ENCODE data around the gene ZBTB34.

The ZBTB34 gene

GRCh38 chr9:126856326-126856877 is 4.0 kb upstream of the ZBTB34 start:
- no peaks in the 10 kb centered on the region for H3K36me3 ChIP-seq (replicated peaks; ENCODE audit: low read depth, low read length)
- H2AFZ ChIP-seq (ENCODE audit: low read depth, low read length): no peak overlapping the region
- peaks cover 2% of the 10 kb centered on the region; the same call in 1 of the 2 replicates for H4K20me1 ChIP-seq (ENCODE audit: insufficient read depth, low read length)
- H3K27ac ChIP-seq (ENCODE audit: low read length): no peak overlapping the region
- no peak for TF ChIP-seq EZH2phosphoT487 (IDR thresholded peaks at IDR 0.05; ENCODE audit: low read depth)
- TF ChIP-seq CTCF (IDR thresholded peaks at IDR 0.05; ENCODE audit: low read depth, low read length): no peak
- H3K4me1 ChIP-seq (ENCODE audit: low read length): peaks cover 7% of the 10 kb centered on the region
- no peak overlapping the region for H3K9ac ChIP-seq (ENCODE audit: low read length)
- H3K79me2 ChIP-seq (ENCODE audit: low read length): peaks cover 7% of the 10 kb centered on the region
- H3K4me3 ChIP-seq (ENCODE audit: low read length): no peak overlapping the region
- H3K27me3 ChIP-seq (ENCODE audit: low read depth, low read length): peaks cover 46% of the 10 kb centered on the region
- no peaks in the 10 kb centered on the region for H3K9me3 ChIP-seq (ENCODE audit: insufficient read depth, low read length)
- H3K4me2 ChIP-seq (ENCODE audit: low read length): no peak overlapping the region

- H3K27ac ChIP-seq (ENCODE audit: low read length): no peak overlapping the region
- H3K4me3 ChIP-seq (ENCODE audit: low read length): no peak overlapping the region
- H4K20me1 ChIP-seq (ENCODE audit: insufficient read depth, low read length): peaks cover 12% of the 10 kb centered on the region; the same call in 1 of the 2 replicates
- TF ChIP-seq CTCF (IDR thresholded peaks at IDR 0.05; ENCODE audit: low read depth, low read length) (no peak), EZH2phosphoT487 (IDR thresholded peaks at IDR 0.05; ENCODE audit: low read depth) (no peak)
- H2AFZ ChIP-seq (ENCODE audit: low read depth, low read length): no peak overlapping the region
- H3K4me1 ChIP-seq (ENCODE audit: low read length): peaks cover 17% of the 10 kb centered on the region
- no peaks in the 10 kb centered on the region for H3K9me3 ChIP-seq (ENCODE audit: insufficient read depth, low read length)
- no peak overlapping the region for H3K9ac ChIP-seq (ENCODE audit: low read length)
- H3K4me2 ChIP-seq (ENCODE audit: low read length): no peak overlapping the region
- no peaks in the 10 kb centered on the region for H3K36me3 ChIP-seq (replicated peaks; ENCODE audit: low read depth, low read length)
- H3K79me2 ChIP-seq (ENCODE audit: low read length): peaks cover 17% of the 10 kb centered on the region
- H3K27me3 ChIP-seq (ENCODE audit: low read depth, low read length): peaks cover 36% of the 10 kb centered on the region
Measured at GRCh38 chr9:126857261-126857960, 3.0 kb upstream of the ZBTB34 start.

GRCh38 chr9:126859111-126859510 is 1.3 kb upstream of the ZBTB34 start:
- no peaks in the 10 kb centered on the region for H3K9me3 ChIP-seq (ENCODE audit: insufficient read depth, low read length)
- no peak overlapping the region for H3K27ac ChIP-seq (ENCODE audit: low read length)
- peaks cover 23% of the 10 kb centered on the region for H3K4me1 ChIP-seq (ENCODE audit: low read length)
- H2AFZ ChIP-seq (ENCODE audit: low read depth, low read length): no peak overlapping the region
- H3K9ac ChIP-seq (ENCODE audit: low read length): no peak overlapping the region
- H3K27me3 ChIP-seq (ENCODE audit: low read depth, low read length): peaks cover 26% of the 10 kb centered on the region
- H3K4me3 ChIP-seq (ENCODE audit: low read length): no peak overlapping the region
- peaks cover 6% of the 10 kb centered on the region for H3K36me3 ChIP-seq (replicated peaks; ENCODE audit: low read depth, low read length)
- TF ChIP-seq EZH2phosphoT487 (IDR thresholded peaks at IDR 0.05; ENCODE audit: low read depth): no peak
- TF ChIP-seq CTCF (IDR thresholded peaks at IDR 0.05; ENCODE audit: low read depth, low read length): no peak
- H3K4me2 ChIP-seq (ENCODE audit: low read length): no peak overlapping the region
- peaks cover 23% of the 10 kb centered on the region for H3K79me2 ChIP-seq (ENCODE audit: low read length)
- H4K20me1 ChIP-seq (ENCODE audit: insufficient read depth, low read length): peaks cover 19% of the 10 kb centered on the region; the same call in 1 of the 2 replicates

- peaks cover 23% of the 10 kb centered on the region for H3K79me2 ChIP-seq (ENCODE audit: low read length)
Measured at GRCh38 chr9:126860757-126861466, 473 bp downstream of the ZBTB34 start.

More at GRCh38 chr9:126860757-126861466, 473 bp downstream of the ZBTB34 start:
- peak overlapping the region; percentile 80 for H3K9ac ChIP-seq (ENCODE audit: low read length)
- no peak for TF ChIP-seq EZH2phosphoT487 (IDR thresholded peaks at IDR 0.05; ENCODE audit: low read depth)
- TF ChIP-seq CTCF (IDR thresholded peaks at IDR 0.05; ENCODE audit: low read depth, low read length): no peak
- H3K27me3 ChIP-seq (ENCODE audit: low read depth, low read length): peaks cover 18% of the 10 kb centered on the region
- H3K9me3 ChIP-seq (ENCODE audit: insufficient read depth, low read length): no peaks in the 10 kb centered on the region
- H3K36me3 ChIP-seq (replicated peaks; ENCODE audit: low read depth, low read length): peaks cover 9% of the 10 kb centered on the region
- peak overlapping the region; percentile 100 for H3K4me2 ChIP-seq (ENCODE audit: low read length)
- H4K20me1 ChIP-seq (ENCODE audit: insufficient read depth, low read length): peaks cover 19% of the 10 kb centered on the region; the same call in 1 of the 2 replicates
- peak overlapping the region; percentile 95 for H3K4me3 ChIP-seq (ENCODE audit: low read length)
- H3K27ac ChIP-seq (ENCODE audit: low read length): no peak overlapping the region
- H2AFZ ChIP-seq (ENCODE audit: low read depth, low read length): no peak overlapping the region
- peaks cover 31% of the 10 kb centered on the region for H3K4me1 ChIP-seq (ENCODE audit: low read length)

Data from OCI-LY3 (cell line).